Thoracic aorta (tissue), 2 donors: ENCODE data around the gene TBC1D28. TPM values are rescaled to one million over a fixed set of nuclear protein-coding genes. Genes with fewer than 3 reads are reported as not detected.
"Not testable (repeated sequence)": the region's sequence is repeated elsewhere in the genome, so short reads cannot be mapped to it uniquely, and the experiment has no call there.

Source experiments
- ATAC-seq: fragments of 150-250 bp; one replicate; pipeline ENCODE4 v1.8.0; 2017; ENCODE audit warnings: low read depth; ENCODE audit not compliant: insufficient number of reproducible peaks, low FRiP score
- DNase-seq: peaks from one replicate; pipeline ENCODE4 v3.0.0-alpha.2; 2020; ENCODE audit warnings: low spot score
- H3K27ac ChIP-seq, 2 donors: fragments of 200-600 bp; sonication (generic); 1 replicate in 1 of 2; 2 replicates in 1 of 2; pipeline ENCODE4 v1.5.1; 2016; ENCODE audit warnings: mild to moderate bottlenecking in 2 of 2, moderate library complexity in 2 of 2
- H3K27me3 ChIP-seq: fragments of 200-600 bp; sonication (generic); replicated peaks from 2 replicates; pipeline ENCODE4 v1.6.0; 2016; ENCODE audit warnings: mild to moderate bottlenecking; ENCODE audit not compliant: insufficient read depth
- H3K36me3 ChIP-seq: fragments of 200-600 bp; sonication (generic); one replicate; pipeline ENCODE4 v1.5.1; 2016
- H3K4me1 ChIP-seq, 2 donors: fragments of 200-600 bp; sonication (generic); 1 replicate in 1 of 2; 2 replicates in 1 of 2; pipeline versions ENCODE4 v1.5.1 to v1.6.0; 2016; ENCODE audit warnings: low read depth in 2 of 2, mild to moderate bottlenecking in 1 of 2; ENCODE audit not compliant: control insufficient read depth in 1 of 2
- H3K4me3 ChIP-seq: fragments of 200-600 bp; sonication (generic); 2 replicates; pipeline ENCODE4 v1.5.1; 2016; ENCODE audit warnings: mild to moderate bottlenecking
- H3K9me3 ChIP-seq: fragments of 200-600 bp; sonication (generic); 2 replicates; pipeline ENCODE4 v1.5.1; 2016
- total RNA-seq, 2 donors: library from RNA; depleted of rRNA; stranded (reverse); fragments of >200 nt; gene quantifications; one replicate each; pipeline versions ENCODE4 v1.1.0 to v1.2.3, GENCODE V29; 2016

The TBC1D28 gene
- total RNA-seq = not detected

- H3K27me3 ChIP-seq, H3K4me1 ChIP-seq, H3K36me3 ChIP-seq, H3K4me3 ChIP-seq, H3K9me3 ChIP-seq, DNase-seq, H3K27ac ChIP-seq, ATAC-seq: not testable (repeated sequence)
Observed at GRCh38 chr17:18644291-18644690, at the start of gene TBC1D28. TBC1D28 (minus strand) TSS chr17:18644391; CDS start chr17:18641352, 3,039 bp downstream.

GRCh38 chr17:18682668-18683067 is 38.5 kb upstream of the TBC1D28 start:
- not testable (repeated sequence) for H3K27ac ChIP-seq, H3K9me3 ChIP-seq, DNase-seq, H3K4me1 ChIP-seq, ATAC-seq, H3K4me3 ChIP-seq, H3K36me3 ChIP-seq, H3K27me3 ChIP-seq

- H3K27ac ChIP-seq = peak within 1 kb of the TSS in 1 of 2 donors; percentile 7
Observed at GRCh38 chr17:18681767-18682571, 37.8 kb upstream of the TBC1D28 start, which contains the start of gene FOXO3B. FOXO3B (minus strand) TSS chr17:18682314; CDS start chr17:18681651, 663 bp downstream.

GRCh38 chr17:18677381-18677780 is 33.2 kb upstream of the TBC1D28 start:
- not testable (repeated sequence) for ATAC-seq, H3K9me3 ChIP-seq, H3K4me1 ChIP-seq, DNase-seq, H3K27me3 ChIP-seq, H3K4me3 ChIP-seq, H3K36me3 ChIP-seq, H3K27ac ChIP-seq

More at GRCh38 chr17:18681767-18682571, 37.8 kb upstream of the TBC1D28 start, which contains the start of gene FOXO3B:
- H3K27me3 ChIP-seq, H3K4me1 ChIP-seq, H3K36me3 ChIP-seq, H3K9me3 ChIP-seq: not testable (repeated sequence)
- peak within 1 kb of the TSS; percentile 72 for H3K4me3 ChIP-seq
- DNase-seq (peak; percentile 41), ATAC-seq (peak; percentile 72)

GRCh38 chr17:18676928-18677327 is 32.7 kb upstream of the TBC1D28 start:
- DNase-seq, H3K9me3 ChIP-seq, H3K4me1 ChIP-seq, H3K27ac ChIP-seq, ATAC-seq, H3K36me3 ChIP-seq, H3K27me3 ChIP-seq, H3K4me3 ChIP-seq: not testable (repeated sequence)

- not testable (repeated sequence) for H3K27ac ChIP-seq, ATAC-seq, DNase-seq, H3K27me3 ChIP-seq, H3K4me3 ChIP-seq, H3K4me1 ChIP-seq
- peaks cover 13% of the 10 kb centered on the region for H3K9me3 ChIP-seq
- H3K36me3 ChIP-seq = peaks cover 23% of the 10 kb centered on the region
Observed at GRCh38 chr17:18672395-18673227, 28.4 kb upstream of the TBC1D28 start.

GRCh38 chr17:18668625-18669024 is 24.4 kb upstream of the TBC1D28 start:
- peaks cover 17% of the 10 kb centered on the region for H3K9me3 ChIP-seq

GRCh38 chr17:18667535-18667934 is 23.3 kb upstream of the TBC1D28 start:
- not testable (repeated sequence) for ATAC-seq, H3K4me1 ChIP-seq, H3K4me3 ChIP-seq, H3K27me3 ChIP-seq, DNase-seq, H3K27ac ChIP-seq
- peaks cover 23% of the 10 kb centered on the region for H3K36me3 ChIP-seq
- peaks cover 28% of the 10 kb centered on the region for H3K9me3 ChIP-seq

More at GRCh38 chr17:18668625-18669024, 24.4 kb upstream of the TBC1D28 start:
- not testable (repeated sequence) for H3K4me1 ChIP-seq, ATAC-seq, H3K4me3 ChIP-seq, DNase-seq, H3K27me3 ChIP-seq, H3K27ac ChIP-seq
- H3K36me3 ChIP-seq = peaks cover 23% of the 10 kb centered on the region

GRCh38 chr17:18666326-18666725 is 22.1 kb upstream of the TBC1D28 start:
- H3K4me3 ChIP-seq, H3K27ac ChIP-seq, DNase-seq, ATAC-seq, H3K27me3 ChIP-seq, H3K4me1 ChIP-seq: not testable (repeated sequence)
- peaks cover 17% of the 10 kb centered on the region for H3K36me3 ChIP-seq
- H3K9me3 ChIP-seq = peaks cover 39% of the 10 kb centered on the region

GRCh38 chr17:18661924-18662624 is 17.9 kb upstream of the TBC1D28 start:
- H3K4me3 ChIP-seq, H3K36me3 ChIP-seq, H3K4me1 ChIP-seq, ATAC-seq, H3K27ac ChIP-seq, DNase-seq, H3K27me3 ChIP-seq: not testable (repeated sequence)
- peaks cover 33% of the 10 kb centered on the region for H3K9me3 ChIP-seq

- not testable (repeated sequence) for H3K4me3 ChIP-seq, ATAC-seq
Observed at GRCh38 chr17:18650094-18650493, 5.9 kb upstream of the TBC1D28 start.

More at GRCh38 chr17:18650094-18650493, 5.9 kb upstream of the TBC1D28 start:
- not testable (repeated sequence) for H3K36me3 ChIP-seq, H3K4me1 ChIP-seq, H3K27me3 ChIP-seq, DNase-seq, H3K27ac ChIP-seq, H3K9me3 ChIP-seq
